Upper lobe of right lung (tissue), 1 donor: Measurements from ENCODE around the gene MEIS1. TPM values are rescaled to one million over a fixed set of nuclear protein-coding genes. Genes with fewer than 3 reads are reported as not detected.

ENCODE experiments used
- ATAC-seq: fragments of 200-7000 bp; cut with Tn5 transposase; one replicate; pipeline ENCODE4 v1.9.1; 2020; ENCODE audit warnings: mild to moderate bottlenecking, moderate library complexity
- DNase-seq: peaks from one replicate; pipeline ENCODE4 v3.0.0-alpha.2; 2020
- H3K27ac ChIP-seq: fragments of 200-600 bp; one replicate; pipeline ENCODE4 v1.8.0; 2022
- H3K27me3 ChIP-seq: fragments of 200-600 bp; one replicate; pipeline ENCODE4 v1.8.0; 2022; ENCODE audit warnings: mild to moderate bottlenecking
- H3K36me3 ChIP-seq: fragments of 200-600 bp; one replicate; pipeline ENCODE4 v1.8.0; 2022
- H3K4me1 ChIP-seq: fragments of 200-600 bp; one replicate; pipeline ENCODE4 v1.8.0; 2022
- H3K4me3 ChIP-seq: fragments of 200-600 bp; one replicate; pipeline ENCODE4 v1.8.0; 2022; ENCODE audit warnings: mild to moderate bottlenecking
- H3K9me3 ChIP-seq: fragments of 200-600 bp; one replicate; pipeline ENCODE4 v1.8.0; 2022
- intact Hi-C: fragments of 100-400 bp; cut with DNase I; formaldehyde crosslinking; loops from one replicate; pipeline ENCODE4 v1.11.0; 2022
- total RNA-seq: library from RNA; stranded (reverse); fragmentation: NEBNext Ultra II Directional; extraction: Animal tissue kit (Norgen Biotek cat#: 25700); gene quantifications from one replicate; pipeline ENCODE4 v1.2.1, GENCODE V29; 2021
- TF ChIP-seq, protein P1 (sequence below): fragments of 200-600 bp; IDR thresholded peaks from one replicate; pipeline ENCODE4 v1.8.0; 2022; ENCODE audit warnings: antibody characterized with exemption
- donor health status: DM: no; HTN: yes; CAD: no; lungs with severe emphysema.

The MEIS1 gene
- total RNA-seq, 1 donor from 2014 or later, result 48.0 TPM

DNA sequence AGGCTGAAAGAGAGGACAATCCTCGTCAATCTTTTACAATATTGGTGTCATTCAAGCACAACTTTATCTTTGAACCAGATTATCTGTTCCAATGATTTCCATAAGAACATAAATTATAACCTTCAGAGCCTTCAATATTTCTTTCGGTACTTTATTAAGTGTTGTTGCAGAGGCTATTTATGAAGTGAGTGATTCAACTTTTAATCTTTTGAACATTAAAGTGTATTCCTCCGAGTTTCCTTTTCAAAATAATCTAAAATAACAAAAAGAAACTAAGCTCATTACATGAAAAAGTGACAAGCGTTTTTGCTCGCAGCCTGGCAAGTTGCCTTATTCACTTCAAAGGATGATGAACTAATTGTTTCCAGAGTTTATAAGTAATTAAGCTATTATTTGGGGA, 149.0 kb downstream of the MEIS1 start:
- H3K36me3 ChIP-seq, result no peaks in the 10 kb centered on the region
- H3K27ac ChIP-seq, result peak overlapping the region; percentile 90
- H3K27me3 ChIP-seq, result peaks cover 68% of the 10 kb centered on the region
- ATAC-seq, result no peak
- intact Hi-C loops, result no loop called here
- H3K4me3 ChIP-seq, result peak overlapping the region; percentile 44
- DNase-seq, result no peak
- H3K4me1 ChIP-seq, result no peaks in the 10 kb centered on the region
- TF ChIP-seq, protein P1, sequence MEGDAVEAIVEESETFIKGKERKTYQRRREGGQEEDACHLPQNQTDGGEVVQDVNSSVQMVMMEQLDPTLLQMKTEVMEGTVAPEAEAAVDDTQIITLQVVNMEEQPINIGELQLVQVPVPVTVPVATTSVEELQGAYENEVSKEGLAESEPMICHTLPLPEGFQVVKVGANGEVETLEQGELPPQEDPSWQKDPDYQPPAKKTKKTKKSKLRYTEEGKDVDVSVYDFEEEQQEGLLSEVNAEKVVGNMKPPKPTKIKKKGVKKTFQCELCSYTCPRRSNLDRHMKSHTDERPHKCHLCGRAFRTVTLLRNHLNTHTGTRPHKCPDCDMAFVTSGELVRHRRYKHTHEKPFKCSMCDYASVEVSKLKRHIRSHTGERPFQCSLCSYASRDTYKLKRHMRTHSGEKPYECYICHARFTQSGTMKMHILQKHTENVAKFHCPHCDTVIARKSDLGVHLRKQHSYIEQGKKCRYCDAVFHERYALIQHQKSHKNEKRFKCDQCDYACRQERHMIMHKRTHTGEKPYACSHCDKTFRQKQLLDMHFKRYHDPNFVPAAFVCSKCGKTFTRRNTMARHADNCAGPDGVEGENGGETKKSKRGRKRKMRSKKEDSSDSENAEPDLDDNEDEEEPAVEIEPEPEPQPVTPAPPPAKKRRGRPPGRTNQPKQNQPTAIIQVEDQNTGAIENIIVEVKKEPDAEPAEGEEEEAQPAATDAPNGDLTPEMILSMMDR, result no peak
- H3K9me3 ChIP-seq, result no peaks in the 10 kb centered on the region

- H3K9me3 ChIP-seq, result no peaks in the 10 kb centered on the region
- ATAC-seq, result no peak
- no peak overlapping the region for H3K4me3 ChIP-seq
- no peak for DNase-seq
- H3K4me1 ChIP-seq, result no peaks in the 10 kb centered on the region
- peak overlapping the region; percentile 90 for H3K27ac ChIP-seq
- TF ChIP-seq, protein P1, result no peak
- intact Hi-C loops, result no loop called here
- H3K27me3 ChIP-seq, result peaks cover 51% of the 10 kb centered on the region
- no peaks in the 10 kb centered on the region for H3K36me3 ChIP-seq
Observed at GRCh38 chr2:66585587-66585986, 150.7 kb downstream of the MEIS1 start.

DNA sequence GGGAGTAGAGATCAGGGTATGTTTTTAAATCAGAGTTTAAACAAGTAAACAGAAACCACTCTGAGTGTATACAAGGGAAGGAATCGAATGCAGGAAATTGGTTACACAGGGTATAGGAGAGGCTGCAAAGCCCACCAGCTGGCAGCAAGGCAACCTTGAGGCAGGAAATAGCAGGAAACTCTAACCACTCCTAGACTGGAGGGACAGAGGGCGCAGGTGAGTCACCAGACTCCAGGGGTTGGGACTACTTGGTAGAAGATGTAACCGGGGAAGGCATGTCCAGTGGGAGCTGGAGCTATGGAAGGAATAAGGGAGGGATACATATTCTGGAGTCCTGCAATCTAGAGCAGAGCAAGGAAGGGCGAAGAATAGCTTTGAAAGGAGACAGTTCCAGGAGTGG, 152.3 kb downstream of the MEIS1 start:
- intact Hi-C loops, result no loop called here
- peak; percentile 49 for ATAC-seq
- Histone ChIP-seq H3K9me3 (no peaks in the 10 kb centered on the region), H3K4me1 (no peaks in the 10 kb centered on the region), H3K27me3 (peaks cover 37% of the 10 kb centered on the region), H3K36me3 (no peaks in the 10 kb centered on the region), H3K4me3 (no peak overlapping the region), H3K27ac (peak overlapping the region; percentile 31)
- DNase-seq, result no peak
- TF ChIP-seq, protein P1, result peak; percentile 11

- no peak overlapping the region for H3K4me3 ChIP-seq
Observed at GRCh38 chr2:66594001-66594400, 159.1 kb downstream of the MEIS1 start.

DNA sequence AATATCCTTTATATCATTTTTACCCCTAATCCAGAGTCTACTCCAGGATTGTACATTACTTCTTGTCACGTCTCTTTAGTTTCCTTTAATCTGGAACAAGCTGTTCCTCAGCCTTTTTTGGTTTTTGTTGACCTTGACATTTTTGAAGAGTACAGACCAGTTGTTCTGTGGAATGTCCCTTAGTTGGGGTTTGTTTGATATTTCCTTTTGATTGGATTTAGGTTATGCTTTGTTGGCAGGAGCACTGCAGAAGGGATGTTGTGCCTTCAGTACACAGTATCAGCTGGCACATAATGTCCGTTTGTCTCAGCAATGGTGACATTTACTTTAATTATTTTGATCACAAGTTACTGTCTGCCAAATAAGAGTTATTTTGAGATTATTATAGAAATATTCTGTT, 160.6 kb downstream of the MEIS1 start:
- Histone ChIP-seq H3K27me3 (no peaks in the 10 kb centered on the region), H3K27ac (no peak overlapping the region), H3K4me3 (no peak overlapping the region), H3K4me1 (no peaks in the 10 kb centered on the region), H3K36me3 (no peaks in the 10 kb centered on the region), H3K9me3 (no peaks in the 10 kb centered on the region)
- intact Hi-C loops, result no loop called here
- ATAC-seq (no peak), DNase-seq (no peak)
- TF ChIP-seq, protein P1, result no peak

More at GRCh38 chr2:66594001-66594400, 159.1 kb downstream of the MEIS1 start:
- Histone ChIP-seq H3K27me3 (no peaks in the 10 kb centered on the region), H3K9me3 (no peaks in the 10 kb centered on the region), H3K27ac (no peak overlapping the region), H3K36me3 (no peaks in the 10 kb centered on the region), H3K4me1 (no peaks in the 10 kb centered on the region)
- TF ChIP-seq, protein P1, result no peak
- intact Hi-C loops, result no loop called here
- no peak for ATAC-seq
- DNase-seq, result no peak

GRCh38 chr2:66596256-66596655, 161.3 kb downstream of the MEIS1 start:
- ATAC-seq, result no peak
- Histone ChIP-seq H3K36me3 (no peaks in the 10 kb centered on the region), H3K4me3 (no peak overlapping the region), H3K4me1 (no peaks in the 10 kb centered on the region), H3K27ac (no peak overlapping the region), H3K27me3 (no peaks in the 10 kb centered on the region), H3K9me3 (no peaks in the 10 kb centered on the region)
- intact Hi-C loops, result no loop called here
- TF ChIP-seq, protein P1, result no peak
- no peak for DNase-seq
